ENCODE measurements around the gene IQCM.
"Not testable (repeated sequence)": the region's sequence is repeated elsewhere in the genome, so short reads cannot be mapped to it uniquely, and the experiment has no call there.

The IQCM gene

GRCh38 chr4:149572716-149573115, 242.9 kb downstream of the IQCM start:
- DNase-seq (ENCODE audit: low read depth), result no peak

GRCh38 chr4:149555799-149556198, 259.8 kb downstream of the IQCM start:
- DNase-seq (ENCODE audit: low read depth), result no peak

- DNase-seq (ENCODE audit: low read depth), result no peak
Observed at GRCh38 chr4:149555146-149555545, 260.5 kb downstream of the IQCM start.

- DNase-seq (ENCODE audit: low read depth), result no peak
Observed at GRCh38 chr4:149553959-149554520, 261.6 kb downstream of the IQCM start.

- DNase-seq (ENCODE audit: low read depth), result no peak
Observed at GRCh38 chr4:149552601-149553000, 263.0 kb downstream of the IQCM start.

- DNase-seq (ENCODE audit: low read depth), result no peak
Observed at GRCh38 chr4:149549911-149550310, 265.7 kb downstream of the IQCM start.

GRCh38 chr4:149534779-149535178, 280.9 kb downstream of the IQCM start:
- DNase-seq (ENCODE audit: low read depth), result no peak

- no peak for DNase-seq (ENCODE audit: low read depth)
Observed at GRCh38 chr4:149531861-149532260, 283.8 kb downstream of the IQCM start.

- DNase-seq (ENCODE audit: low read depth), result no peak
Observed at GRCh38 chr4:149523039-149523438, 292.6 kb downstream of the IQCM start.

- no peak for DNase-seq (ENCODE audit: low read depth)
Observed at GRCh38 chr4:149521611-149522425, 293.8 kb downstream of the IQCM start.

- no peak for DNase-seq (ENCODE audit: low read depth)
Observed at GRCh38 chr4:149518471-149518870, 297.2 kb downstream of the IQCM start.

GRCh38 chr4:149513081-149513480, 302.6 kb downstream of the IQCM start:
- DNase-seq (ENCODE audit: low read depth), result no peak

- no peak for DNase-seq (ENCODE audit: low read depth)
Observed at GRCh38 chr4:149512501-149512900, 303.1 kb downstream of the IQCM start.

- no peak for DNase-seq (ENCODE audit: low read depth)
Observed at GRCh38 chr4:149511558-149512298, 303.9 kb downstream of the IQCM start.

GRCh38 chr4:149507309-149507708, 308.3 kb downstream of the IQCM start:
- not testable (repeated sequence) for DNase-seq (ENCODE audit: low read depth)

GRCh38 chr4:149500806-149501205, 314.8 kb downstream of the IQCM start:
- no peak for DNase-seq (ENCODE audit: low read depth)

GRCh38 chr4:149499726-149500125, 315.9 kb downstream of the IQCM start:
- DNase-seq (ENCODE audit: low read depth), result no peak

GRCh38 chr4:149498246-149498645, 317.4 kb downstream of the IQCM start:
- DNase-seq (ENCODE audit: low read depth), result no peak

- no peak for DNase-seq (ENCODE audit: low read depth)
Observed at GRCh38 chr4:149493492-149493891, 322.2 kb downstream of the IQCM start.

GRCh38 chr4:149489321-149489720, 326.3 kb downstream of the IQCM start:
- no peak for DNase-seq (ENCODE audit: low read depth)

GRCh38 chr4:149486861-149487260, 328.8 kb downstream of the IQCM start:
- no peak for DNase-seq (ENCODE audit: low read depth)

- not testable (repeated sequence) for DNase-seq (ENCODE audit: low read depth)
Observed at GRCh38 chr4:149468669-149469068, 347.0 kb downstream of the IQCM start.

- DNase-seq (ENCODE audit: low read depth), result no peak
Observed at GRCh38 chr4:149466446-149466845, 349.2 kb downstream of the IQCM start.
